ENCODE data around the gene SLC48A1. TPM values are rescaled to one million over a fixed set of nuclear protein-coding genes. Genes with fewer than 3 reads are reported as not detected.
"Not testable (repeated sequence)": the region's sequence is repeated elsewhere in the genome, so short reads cannot be mapped to it uniquely, and the experiment has no call there.

Gene SLC48A1
- total and polyA plus RNA-seq, 4 donors: 19.7 to 51.3 (median 34.7) TPM

DNA sequence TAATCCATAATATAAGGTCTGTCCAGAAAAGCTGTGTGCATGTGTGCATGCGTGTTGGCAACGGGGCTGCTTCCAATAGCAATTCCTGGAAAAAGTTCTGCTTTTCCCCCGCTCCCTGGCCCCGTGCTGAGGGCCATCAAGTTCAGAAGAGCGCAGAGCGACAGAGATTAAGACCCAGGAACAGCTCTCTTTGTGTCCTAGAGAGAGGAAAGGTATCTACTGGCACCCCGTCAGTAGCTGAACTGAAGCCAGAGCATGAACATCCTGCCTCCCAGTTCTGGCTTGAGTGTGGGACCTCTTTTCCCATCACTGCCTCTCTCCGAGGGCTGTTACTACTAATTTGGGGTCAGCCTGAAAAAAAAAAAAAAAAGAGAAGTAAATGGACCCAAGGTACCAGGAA lies 31.1 kb downstream of the SLC48A1 start:
- Histone ChIP-seq H3K4me3 (ENCODE audit: low read length in 2 of 2) (no peak overlapping the region), H3K4me1 (ENCODE audit: control insufficient read depth in 1 of 2, insufficient read depth in 2 of 2, low read length in 2 of 2) (peaks cover 3 to 19% of the 10 kb centered on the region in 2 donors), H3K36me3 (ENCODE audit: control insufficient read depth in 1 of 2, insufficient read depth in 2 of 2, low read length in 1 of 2) (no peaks in the 10 kb centered on the region), H3K27me3 (ENCODE audit: control insufficient read depth in 1 of 2, insufficient read depth in 2 of 2, low read length in 1 of 2) (no peaks in the 10 kb centered on the region), H3K9me3 (ENCODE audit: control insufficient read depth, low read length) (no peaks in the 10 kb centered on the region), H3K27ac (ENCODE audit: low read depth in 1 of 2, low read length in 2 of 2) (no peak overlapping the region)
- ATAC-seq (ENCODE audit: low FRiP score) (no peak), DNase-seq (no peak)
- 32 to 40% methylated on average over 8 of the region's 8 CpGs for WGBS, 2 donors
- intact Hi-C loops (cut with DNase I): loop anchor here in 1 of 2 donors (5.0 kb wide), 1 partner anchor 33 kb away; no protein-coding TSS in a partner anchor

DNA sequence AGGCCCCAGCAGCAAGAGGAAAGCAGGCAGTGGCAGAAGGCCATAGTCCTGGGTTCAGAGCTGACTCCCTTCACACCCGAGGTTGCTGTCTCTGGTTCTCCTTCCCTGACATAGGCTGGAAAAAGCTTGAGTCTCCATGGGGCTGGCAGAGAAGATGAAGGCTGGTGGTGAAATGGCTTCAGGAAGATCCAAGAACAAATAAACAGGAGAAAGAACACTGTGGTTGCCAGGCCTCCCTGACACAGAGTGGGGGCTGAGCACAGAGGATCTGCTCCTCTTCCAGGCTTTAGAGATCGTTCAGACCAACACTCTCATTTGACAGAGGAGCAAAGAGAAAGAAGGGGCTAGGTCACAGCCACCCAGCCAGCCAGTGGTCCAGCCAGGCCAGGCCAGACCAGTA lies 32.4 kb downstream of the SLC48A1 start:
- Histone ChIP-seq H3K27ac (ENCODE audit: low read depth in 1 of 2, low read length in 2 of 2) (no peak overlapping the region), H3K4me3 (ENCODE audit: low read length in 2 of 2) (no peak overlapping the region), H3K27me3 (ENCODE audit: control insufficient read depth in 1 of 2, insufficient read depth in 2 of 2, low read length in 1 of 2) (no peaks in the 10 kb centered on the region), H3K9me3 (ENCODE audit: control insufficient read depth, low read length) (no peaks in the 10 kb centered on the region), H3K36me3 (ENCODE audit: control insufficient read depth in 1 of 2, insufficient read depth in 2 of 2, low read length in 1 of 2) (no peaks in the 10 kb centered on the region), H3K4me1 (ENCODE audit: control insufficient read depth in 1 of 2, insufficient read depth in 2 of 2, low read length in 2 of 2) (peaks cover 3 to 21% of the 10 kb centered on the region in 2 donors)
- no peak for ATAC-seq (ENCODE audit: low FRiP score)
- 8 to 25% methylated on average over 2 of the region's 2 CpGs for WGBS, 2 donors
- intact Hi-C loops (cut with DNase I): no loop called here
- no peak for DNase-seq

DNA sequence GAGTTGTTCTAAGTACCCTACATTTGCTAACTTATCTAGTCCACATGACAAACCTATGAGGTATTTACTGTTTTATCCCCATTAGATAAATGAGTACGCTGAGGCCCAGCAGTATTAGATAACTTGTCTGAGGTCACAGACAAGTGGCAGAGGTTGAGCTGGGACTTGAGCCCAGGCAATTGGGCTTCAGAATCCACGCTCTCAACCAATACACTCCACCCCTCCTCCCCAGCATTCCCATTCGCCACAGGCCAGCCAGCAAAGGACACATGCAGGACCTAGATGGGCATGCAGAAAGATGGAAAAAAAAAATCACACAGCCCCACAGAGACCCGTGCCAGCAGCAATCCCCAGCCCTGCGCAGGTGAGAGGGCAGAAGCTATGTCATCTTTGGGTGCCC lies 34.3 kb downstream of the SLC48A1 start:
- Histone ChIP-seq H3K4me1 (ENCODE audit: control insufficient read depth in 1 of 2, insufficient read depth in 2 of 2, low read length in 2 of 2) (peaks cover 7 to 15% of the 10 kb centered on the region in 2 donors), H3K4me3 (ENCODE audit: low read length in 2 of 2) (no peak overlapping the region), H3K27me3 (ENCODE audit: control insufficient read depth in 1 of 2, insufficient read depth in 2 of 2, low read length in 1 of 2) (no peaks in the 10 kb centered on the region), H3K27ac (ENCODE audit: low read depth in 1 of 2, low read length in 2 of 2) (no peak overlapping the region), H3K9me3 (ENCODE audit: control insufficient read depth, low read length) (no peaks in the 10 kb centered on the region), H3K36me3 (ENCODE audit: control insufficient read depth in 1 of 2, insufficient read depth in 2 of 2, low read length in 1 of 2) (no peaks in the 10 kb centered on the region)
- DNase-seq (no peak), ATAC-seq (ENCODE audit: low FRiP score) (no peak)
- WGBS, 2 donors: 19 to 21% methylated on average over 5 of the region's 5 CpGs
- intact Hi-C loops (cut with DNase I): loop anchor here in 1 of 2 donors (2.0 kb wide), 1 partner anchor 27 kb away; no protein-coding TSS in a partner anchor

DNA sequence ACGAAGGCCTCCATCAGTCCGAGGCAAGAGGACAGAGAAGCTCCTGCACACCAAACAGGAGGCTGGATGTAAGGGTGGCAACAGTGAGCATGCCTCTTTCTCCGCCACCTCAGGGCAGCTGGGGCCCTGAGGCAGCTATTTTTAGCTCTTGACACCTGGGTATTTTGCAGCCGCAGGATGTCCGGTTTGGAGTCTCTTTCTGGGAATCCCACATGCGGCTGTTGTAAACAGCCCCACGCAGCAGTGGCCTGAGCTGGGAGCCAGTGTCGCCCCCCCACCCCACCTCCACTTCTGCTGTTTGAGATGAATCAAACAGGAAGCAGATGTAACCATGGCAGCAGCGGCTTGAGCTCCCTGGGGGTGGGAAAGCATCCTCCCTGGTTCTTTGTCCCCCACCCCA lies 35.0 kb downstream of the SLC48A1 start:
- WGBS, 2 donors: 6% methylated on average over 9 of the region's 9 CpGs
- ATAC-seq (ENCODE audit: low FRiP score): no peak
- intact Hi-C loops (cut with DNase I): no loop called here

DNA sequence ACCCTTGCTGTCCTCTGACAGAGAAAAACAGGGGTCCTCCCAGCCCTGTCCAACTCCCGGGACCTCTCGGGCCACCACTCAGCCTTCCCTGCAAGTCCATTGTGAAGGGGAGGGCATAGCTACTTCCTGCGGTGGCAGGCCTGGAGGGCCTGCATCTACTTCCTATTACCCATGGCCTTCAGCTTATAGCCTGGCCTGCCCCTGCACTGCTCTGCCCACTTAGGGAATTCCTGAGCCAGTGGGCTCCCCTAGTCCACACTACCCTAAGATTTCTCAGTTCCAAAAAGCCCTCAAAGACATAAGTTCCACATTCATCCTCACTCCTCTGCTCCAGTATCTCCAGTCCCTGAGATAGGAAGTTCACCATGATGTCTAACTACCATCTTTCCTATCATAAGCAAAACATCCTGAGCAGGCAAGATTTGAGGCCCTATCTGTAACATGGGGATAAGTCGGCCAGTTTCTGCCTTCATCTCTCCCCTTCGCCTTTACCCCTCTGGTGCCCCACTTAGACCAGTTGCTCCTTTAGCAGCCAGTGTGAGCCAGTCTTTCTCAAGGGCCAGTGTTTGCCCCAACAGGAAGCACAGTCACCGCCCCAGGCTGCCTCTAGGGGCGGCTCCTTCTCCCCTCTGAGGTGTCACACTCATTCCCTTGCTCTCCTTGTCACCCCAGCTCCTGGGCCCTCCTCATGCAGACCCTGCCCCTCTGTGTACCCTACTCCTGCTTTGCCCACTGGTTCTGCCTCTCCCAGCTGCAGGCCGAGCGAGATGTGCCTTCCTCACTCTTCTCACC lies 35.7 kb downstream of the SLC48A1 start:
- no peaks in the 10 kb centered on the region for H3K27me3 ChIP-seq (ENCODE audit: control insufficient read depth in 1 of 2, insufficient read depth in 2 of 2, low read length in 1 of 2)
- no peak overlapping the region for H3K4me3 ChIP-seq (ENCODE audit: low read length in 2 of 2)
- H3K9me3 ChIP-seq (ENCODE audit: control insufficient read depth, low read length): no peaks in the 10 kb centered on the region
- DNase-seq (no peak), ATAC-seq (ENCODE audit: low FRiP score) (no peak)
- 52 to 54% methylated on average over 9 of the region's 9 CpGs for WGBS, 2 donors
- no peaks in the 10 kb centered on the region for H3K36me3 ChIP-seq (ENCODE audit: control insufficient read depth in 1 of 2, insufficient read depth in 2 of 2, low read length in 1 of 2)
- intact Hi-C loops (cut with DNase I): no loop called here
- H3K27ac ChIP-seq (ENCODE audit: low read depth in 1 of 2, low read length in 2 of 2): peak overlapping the region; percentile 24 to 39
- H3K4me1 ChIP-seq (ENCODE audit: control insufficient read depth in 1 of 2, insufficient read depth in 2 of 2, low read length in 2 of 2): peaks cover 7 to 15% of the 10 kb centered on the region in 2 donors

More for the DNA sequence above, 35.0 kb downstream of the SLC48A1 start:
- H3K36me3 ChIP-seq (ENCODE audit: control insufficient read depth in 1 of 2, insufficient read depth in 2 of 2, low read length in 1 of 2): no peaks in the 10 kb centered on the region
- H3K4me1 ChIP-seq (ENCODE audit: control insufficient read depth in 1 of 2, insufficient read depth in 2 of 2, low read length in 2 of 2): peaks cover 7 to 15% of the 10 kb centered on the region in 2 donors
- H3K4me3 ChIP-seq (ENCODE audit: low read length in 2 of 2): no peak overlapping the region
- H3K9me3 ChIP-seq (ENCODE audit: control insufficient read depth, low read length): no peaks in the 10 kb centered on the region
- H3K27ac ChIP-seq (ENCODE audit: low read depth in 1 of 2, low read length in 2 of 2): peak overlapping the region; percentile 24 to 41
- DNase-seq: peak; percentile 83 to 87
- H3K27me3 ChIP-seq (ENCODE audit: control insufficient read depth in 1 of 2, insufficient read depth in 2 of 2, low read length in 1 of 2): no peaks in the 10 kb centered on the region

- H3K27me3 ChIP-seq (ENCODE audit: control insufficient read depth in 1 of 2, insufficient read depth in 2 of 2, low read length in 1 of 2); H3K4me3 ChIP-seq (ENCODE audit: low read length in 2 of 2); H3K9me3 ChIP-seq (ENCODE audit: control insufficient read depth, low read length); H3K27ac ChIP-seq (ENCODE audit: low read depth in 1 of 2, low read length in 2 of 2); ATAC-seq (ENCODE audit: low FRiP score); H3K36me3 ChIP-seq (ENCODE audit: control insufficient read depth in 1 of 2, insufficient read depth in 2 of 2, low read length in 1 of 2); DNase-seq; intact Hi-C loops (cut with DNase I): not testable (repeated sequence)
- peaks cover 7 to 15% of the 10 kb centered on the region in 2 donors for H3K4me1 ChIP-seq (ENCODE audit: control insufficient read depth in 1 of 2, insufficient read depth in 2 of 2, low read length in 2 of 2)
- 83 to 85% methylated on average over 9 of the region's 9 CpGs for WGBS, 2 donors
Observed at GRCh38 chr12:47809518-47809917, 36.5 kb downstream of the SLC48A1 start.

DNA sequence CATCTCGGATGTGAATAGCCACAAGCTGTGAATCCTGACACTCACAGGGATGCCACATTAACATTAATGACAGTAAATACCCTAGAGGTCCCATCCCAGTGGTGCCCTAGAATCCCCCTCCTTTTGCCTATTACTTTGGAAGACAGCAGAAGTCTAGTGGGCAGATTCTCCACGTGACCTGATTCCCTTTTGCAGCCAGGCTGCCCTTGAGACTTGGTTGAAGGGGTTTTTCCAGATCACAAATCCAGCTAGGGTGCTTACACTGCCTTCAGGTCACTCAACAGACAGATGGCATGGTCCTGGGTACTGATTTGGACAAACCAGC lies 38.0 kb downstream of the SLC48A1 start:
- H3K9me3 ChIP-seq (ENCODE audit: control insufficient read depth, low read length): no peaks in the 10 kb centered on the region
- H3K36me3 ChIP-seq (ENCODE audit: control insufficient read depth in 1 of 2, insufficient read depth in 2 of 2, low read length in 1 of 2): no peaks in the 10 kb centered on the region
- no peaks in the 10 kb centered on the region for H3K27me3 ChIP-seq (ENCODE audit: control insufficient read depth in 1 of 2, insufficient read depth in 2 of 2, low read length in 1 of 2)
- H3K4me1 ChIP-seq (ENCODE audit: control insufficient read depth in 1 of 2, insufficient read depth in 2 of 2, low read length in 2 of 2): peaks cover 3 to 15% of the 10 kb centered on the region in 2 donors
- no peak overlapping the region for H3K4me3 ChIP-seq (ENCODE audit: low read length in 2 of 2)
- H3K27ac ChIP-seq (ENCODE audit: low read depth in 1 of 2, low read length in 2 of 2): peak overlapping the region; percentile 2 to 90
- 32 to 35% methylated on average over 2 of the region's 2 CpGs for WGBS, 2 donors
- ATAC-seq (ENCODE audit: low FRiP score) (no peak), DNase-seq (no peak)
- intact Hi-C loops (cut with DNase I): loop anchor here in 1 of 2 donors (10.0 kb wide), 1 partner anchor 1426 kb away; no protein-coding TSS in a partner anchor

GRCh38 chr12:47811581-47812484 lies 38.8 kb downstream of the SLC48A1 start:
- Histone ChIP-seq H3K27me3 (ENCODE audit: control insufficient read depth in 1 of 2, insufficient read depth in 2 of 2, low read length in 1 of 2) (no peaks in the 10 kb centered on the region), H3K4me1 (ENCODE audit: control insufficient read depth in 1 of 2, insufficient read depth in 2 of 2, low read length in 2 of 2) (peaks cover 3 to 15% of the 10 kb centered on the region in 2 donors), H3K4me3 (ENCODE audit: low read length in 2 of 2) (no peak overlapping the region), H3K36me3 (ENCODE audit: control insufficient read depth in 1 of 2, insufficient read depth in 2 of 2, low read length in 1 of 2) (no peaks in the 10 kb centered on the region), H3K27ac (ENCODE audit: low read depth in 1 of 2, low read length in 2 of 2) (peak overlapping the region; percentile 94 to 100), H3K9me3 (ENCODE audit: control insufficient read depth, low read length) (no peaks in the 10 kb centered on the region)
- peak; percentile 86 to 89 for DNase-seq
- intact Hi-C loops (cut with DNase I): loop anchor here in 1 of 2 donors (10.0 kb wide), 1 partner anchor 1427 kb away; no protein-coding TSS in a partner anchor
- 5 to 9% methylated on average over 14 of the region's 14 CpGs for WGBS, 2 donors
- peak; percentile 79 for ATAC-seq (ENCODE audit: low FRiP score)
